Duodenal mucosa (tissue), 2 donors: ENCODE measurements around the gene EXOC6B.

Experiments used
- H3K27ac ChIP-seq: one replicate; pipeline ENCODE4 v1.7.0; 2013; ENCODE audit warnings: low read depth, low read length
- H3K27me3 ChIP-seq, 2 donors: one replicate each; pipeline ENCODE4 v1.7.0; 2013; ENCODE audit warnings: low read length in 2 of 2, control low read depth in 1 of 2; ENCODE audit not compliant: insufficient read depth in 2 of 2, control insufficient read depth in 1 of 2
- H3K36me3 ChIP-seq, 2 donors: one replicate each; pipeline ENCODE4 v1.7.0; 2013; ENCODE audit warnings: low read length in 2 of 2, control low read depth in 1 of 2; ENCODE audit not compliant: insufficient read depth in 2 of 2, control insufficient read depth in 1 of 2
- H3K4me1 ChIP-seq, 2 donors: one replicate each; pipeline ENCODE4 v1.7.0; 2013; ENCODE audit warnings: low read length in 2 of 2, control low read depth in 1 of 2; ENCODE audit not compliant: insufficient read depth in 2 of 2, control insufficient read depth in 1 of 2
- H3K4me3 ChIP-seq, 2 donors: one replicate each; pipeline ENCODE4 v1.7.0; 2013; ENCODE audit warnings: low read length in 2 of 2, low read depth in 1 of 2
- H3K9ac ChIP-seq, 2 donors: one replicate each; pipeline ENCODE4 v1.7.0; 2013; ENCODE audit warnings: low read length in 2 of 2, low read depth in 1 of 2
- H3K9me3 ChIP-seq, 2 donors: one replicate each; pipeline ENCODE4 v1.7.0; 2013; ENCODE audit warnings: low read length in 2 of 2, control low read depth in 1 of 2; ENCODE audit not compliant: control insufficient read depth in 1 of 2

The EXOC6B gene

GRCh38 chr2:72770879-72771461, 54.9 kb downstream of the EXOC6B start:
- Histone ChIP-seq H3K27ac (no peak overlapping the region), H3K4me1 (peaks cover 0 to 14% of the 10 kb centered on the region in 2 donors), H3K4me3 (no peak overlapping the region), H3K36me3 (no peaks in the 10 kb centered on the region), H3K9me3 (no peaks in the 10 kb centered on the region), H3K9ac (no peak overlapping the region), H3K27me3 (no peaks in the 10 kb centered on the region)

- no peak overlapping the region for H3K4me3 ChIP-seq
- no peaks in the 10 kb centered on the region for H3K36me3 ChIP-seq
- H3K27me3 ChIP-seq, result no peaks in the 10 kb centered on the region
- no peaks in the 10 kb centered on the region for H3K4me1 ChIP-seq
- H3K27ac ChIP-seq, result no peak overlapping the region
- no peak overlapping the region for H3K9ac ChIP-seq
- peaks cover 0 to 18% of the 10 kb centered on the region in 2 donors for H3K9me3 ChIP-seq
These were observed 59.7 kb downstream of the EXOC6B start for GRCh38 chr2:72765997-72766609.

- no peaks in the 10 kb centered on the region for H3K27me3 ChIP-seq
These were observed 63.6 kb downstream of the EXOC6B start for GRCh38 chr2:72762276-72762675.

GRCh38 chr2:72759755-72760154, 66.1 kb downstream of the EXOC6B start:
- no peaks in the 10 kb centered on the region for H3K36me3 ChIP-seq
- no peak overlapping the region for H3K27ac ChIP-seq
- peaks cover 4 to 12% of the 10 kb centered on the region in 2 donors for H3K4me1 ChIP-seq
- peaks cover 0 to 18% of the 10 kb centered on the region in 2 donors for H3K9me3 ChIP-seq
- no peak overlapping the region for H3K4me3 ChIP-seq
- H3K9ac ChIP-seq, result no peak overlapping the region
- H3K27me3 ChIP-seq, result no peaks in the 10 kb centered on the region

More at GRCh38 chr2:72762276-72762675, 63.6 kb downstream of the EXOC6B start:
- Histone ChIP-seq H3K9ac (no peak overlapping the region), H3K4me3 (no peak overlapping the region), H3K9me3 (peaks cover 0 to 18% of the 10 kb centered on the region in 2 donors), H3K36me3 (no peaks in the 10 kb centered on the region), H3K27ac (no peak overlapping the region), H3K4me1 (peaks cover 1 to 4% of the 10 kb centered on the region in 2 donors)

GRCh38 chr2:72757177-72757775, 68.6 kb downstream of the EXOC6B start:
- H3K4me3 ChIP-seq, result no peak overlapping the region
- H3K27ac ChIP-seq, result no peak overlapping the region
- H3K9me3 ChIP-seq, result peaks cover 0 to 7% of the 10 kb centered on the region in 2 donors

GRCh38 chr2:72755647-72756423, 70.0 kb downstream of the EXOC6B start:
- Histone ChIP-seq H3K4me3 (no peak overlapping the region), H3K9ac (no peak overlapping the region), H3K27ac (no peak overlapping the region), H3K27me3 (no peaks in the 10 kb centered on the region), H3K9me3 (no peaks in the 10 kb centered on the region), H3K36me3 (no peaks in the 10 kb centered on the region), H3K4me1 (peaks cover 4 to 12% of the 10 kb centered on the region in 2 donors)

More at GRCh38 chr2:72757177-72757775, 68.6 kb downstream of the EXOC6B start:
- no peaks in the 10 kb centered on the region for H3K27me3 ChIP-seq
- H3K9ac ChIP-seq, result no peak overlapping the region
- no peaks in the 10 kb centered on the region for H3K36me3 ChIP-seq
- H3K4me1 ChIP-seq, result peaks cover 4 to 12% of the 10 kb centered on the region in 2 donors

- Histone ChIP-seq H3K4me1 (peaks cover 4 to 12% of the 10 kb centered on the region in 2 donors), H3K9ac (no peak overlapping the region), H3K4me3 (no peak overlapping the region), H3K9me3 (no peaks in the 10 kb centered on the region), H3K36me3 (no peaks in the 10 kb centered on the region), H3K27me3 (no peaks in the 10 kb centered on the region), H3K27ac (no peak overlapping the region)
These were observed 71.1 kb downstream of the EXOC6B start for GRCh38 chr2:72754628-72755320.

GRCh38 chr2:72750977-72751639, 74.7 kb downstream of the EXOC6B start:
- Histone ChIP-seq H3K9ac (no peak overlapping the region), H3K27ac (no peak overlapping the region), H3K9me3 (no peaks in the 10 kb centered on the region), H3K27me3 (no peaks in the 10 kb centered on the region), H3K4me3 (no peak overlapping the region), H3K36me3 (no peaks in the 10 kb centered on the region), H3K4me1 (peaks cover 0 to 6% of the 10 kb centered on the region in 2 donors)

- no peak overlapping the region for H3K9ac ChIP-seq
- H3K27me3 ChIP-seq, result no peaks in the 10 kb centered on the region
- H3K36me3 ChIP-seq, result no peaks in the 10 kb centered on the region
- H3K4me3 ChIP-seq, result no peak overlapping the region
- H3K4me1 ChIP-seq, result peaks cover 0 to 9% of the 10 kb centered on the region in 2 donors
- H3K27ac ChIP-seq, result no peak overlapping the region
- no peaks in the 10 kb centered on the region for H3K9me3 ChIP-seq
These were observed 75.4 kb downstream of the EXOC6B start for GRCh38 chr2:72750466-72750865.
